ENCODE data around the gene GNB3.

Gene GNB3

GRCh38 chr12:6839482-6840201, 1.1 kb upstream of the GNB3 start:
- peak in 1 of 2 experiments; percentile 46 for DNase-seq

GRCh38 chr12:6840330-6840729, 395 bp upstream of the GNB3 start:
- no peak for DNase-seq

DNA sequence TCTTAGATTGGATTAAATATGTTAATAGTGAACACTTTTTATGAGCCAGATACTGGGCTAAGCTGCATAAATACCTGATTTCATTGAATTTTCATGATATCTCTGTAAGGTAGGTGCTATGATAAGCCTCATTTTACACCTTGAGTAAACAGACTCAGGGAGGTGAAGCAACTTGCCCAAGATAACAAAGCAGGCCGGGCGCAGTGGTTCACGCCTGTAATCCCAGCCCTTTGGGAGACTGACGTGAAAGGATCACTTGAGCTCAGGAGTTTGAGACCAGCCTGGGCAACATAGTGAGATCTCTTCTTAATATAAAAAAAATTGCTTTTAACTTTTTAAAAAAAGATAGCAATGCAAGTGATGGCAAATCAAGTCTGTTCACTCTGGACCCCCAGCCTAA, 1.4 kb downstream of the GNB3 start:
- DNase-seq, result no peak

GRCh38 chr12:6843118-6843902, 2.6 kb downstream of the GNB3 start:
- no peak for DNase-seq

DNA sequence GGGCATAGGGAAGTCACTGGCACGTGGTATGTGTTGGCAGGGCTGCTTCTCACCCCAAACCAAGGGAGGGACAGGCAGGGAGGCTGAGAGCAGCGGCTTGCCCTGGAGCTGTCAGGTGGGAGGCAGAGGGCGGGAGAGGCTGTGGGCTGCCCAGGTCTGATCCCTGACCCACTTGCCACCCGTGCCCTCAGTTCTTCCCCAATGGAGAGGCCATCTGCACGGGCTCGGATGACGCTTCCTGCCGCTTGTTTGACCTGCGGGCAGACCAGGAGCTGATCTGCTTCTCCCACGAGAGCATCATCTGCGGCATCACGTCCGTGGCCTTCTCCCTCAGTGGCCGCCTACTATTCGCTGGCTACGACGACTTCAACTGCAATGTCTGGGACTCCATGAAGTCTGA, 4.7 kb downstream of the GNB3 start:
- no peak for DNase-seq

DNA sequence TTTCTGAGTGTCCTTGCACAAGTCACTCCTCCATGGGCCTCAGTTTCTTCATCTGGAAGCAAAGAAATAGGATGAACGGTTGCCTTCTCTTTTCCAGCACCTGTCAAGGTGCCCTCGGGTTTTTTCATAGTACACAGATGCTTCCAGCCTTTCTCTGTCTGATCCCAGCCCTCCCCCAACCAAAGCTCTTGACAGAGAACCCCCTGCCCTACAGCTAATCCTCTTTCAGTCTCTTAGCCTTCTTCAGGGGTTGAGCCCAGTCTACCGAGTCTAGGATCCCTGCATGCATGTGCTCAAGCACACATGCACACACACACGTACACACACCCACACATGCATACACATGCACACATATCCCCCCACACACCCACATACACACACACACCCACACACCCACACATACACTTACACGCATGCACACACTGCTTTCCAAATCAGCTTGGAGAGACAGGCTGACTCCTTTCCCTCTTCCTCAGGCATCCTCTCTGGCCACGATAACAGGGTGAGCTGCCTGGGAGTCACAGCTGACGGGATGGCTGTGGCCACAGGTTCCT, 5.7 kb downstream of the GNB3 start:
- DNase-seq, result no peak

DNA sequence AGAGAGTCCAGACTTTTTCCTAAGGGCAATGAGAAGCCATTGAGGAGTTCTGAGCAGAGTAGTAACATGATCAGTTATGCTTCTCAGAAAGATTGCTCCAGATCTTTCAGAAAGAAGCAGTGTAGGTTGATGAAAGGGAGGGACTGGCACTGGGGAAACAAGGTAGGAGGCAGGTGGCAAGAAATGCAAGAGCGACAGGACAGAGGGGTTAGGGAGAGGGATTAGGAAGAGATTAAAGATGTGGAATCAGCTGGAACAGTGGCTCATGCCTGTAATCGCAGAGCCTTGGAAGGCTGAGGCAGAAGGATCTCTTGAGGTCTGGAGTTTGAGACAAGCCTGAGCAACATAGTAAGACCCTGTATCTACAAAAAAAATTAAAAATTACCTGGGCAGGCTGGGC, 7.0 kb downstream of the GNB3 start:
- DNase-seq, result no peak

DNA sequence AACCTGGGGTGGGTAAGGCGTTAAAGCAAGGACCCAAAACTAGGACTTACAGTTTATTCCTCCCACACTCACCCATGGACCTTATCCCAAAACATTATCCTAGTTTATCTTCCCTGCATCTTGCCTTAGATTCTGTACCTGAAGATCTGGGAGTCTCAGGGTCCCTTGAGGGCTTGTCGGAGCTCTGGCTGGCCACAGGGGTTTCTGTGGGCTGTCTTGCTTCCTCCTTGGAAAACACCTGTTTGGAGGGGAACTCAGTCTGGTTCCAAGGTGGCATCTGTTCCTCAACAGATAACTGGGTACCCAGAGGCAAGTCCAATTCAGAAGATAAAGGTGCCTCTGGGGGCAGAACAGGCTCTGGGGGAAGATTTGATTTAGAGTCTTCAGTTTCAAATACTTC, 8.7 kb downstream of the GNB3 start:
- no peak for DNase-seq

DNA sequence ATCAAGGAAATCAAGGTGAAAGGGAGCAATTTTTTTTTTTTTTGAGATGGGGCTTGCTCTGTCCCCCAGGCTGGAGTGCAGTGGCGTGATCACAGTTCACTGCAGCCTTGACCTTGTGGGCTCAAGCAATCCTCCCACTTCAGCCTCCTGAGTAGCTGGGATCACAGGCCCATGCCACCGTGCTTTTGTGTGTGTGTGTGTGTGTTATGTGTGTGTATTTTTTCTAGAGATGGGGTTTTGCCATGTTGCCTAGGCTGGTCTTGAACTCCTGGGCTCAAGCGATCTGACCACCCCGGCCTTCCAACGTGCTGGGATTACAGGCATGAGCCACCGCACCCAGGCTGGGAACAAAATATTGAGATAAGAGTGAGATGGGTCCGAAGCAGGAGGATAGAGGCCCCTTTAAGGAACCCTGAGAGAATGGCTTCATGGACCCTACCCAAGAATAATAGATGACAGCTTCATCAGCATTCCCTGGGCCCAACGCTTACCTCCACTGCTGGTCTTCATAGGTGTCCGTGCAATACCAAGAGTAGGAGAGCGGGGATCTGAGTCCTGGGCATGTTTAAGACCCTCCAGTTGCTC, 9.3 kb downstream of the GNB3 start:
- DNase-seq, result no peak

- no peak for DNase-seq
Observed at GRCh38 chr12:6850796-6851152, 10.0 kb downstream of the GNB3 start.

GRCh38 chr12:6851153-6851920, 10.6 kb downstream of the GNB3 start, which contains the start of gene CDCA3:
Gene CDCA3, minus strand, starts transcription at chr12:6851286. Its CDS starts 334 bp downstream, at chr12:6850952.
- peak; percentile 95 to 98 for DNase-seq

DNA sequence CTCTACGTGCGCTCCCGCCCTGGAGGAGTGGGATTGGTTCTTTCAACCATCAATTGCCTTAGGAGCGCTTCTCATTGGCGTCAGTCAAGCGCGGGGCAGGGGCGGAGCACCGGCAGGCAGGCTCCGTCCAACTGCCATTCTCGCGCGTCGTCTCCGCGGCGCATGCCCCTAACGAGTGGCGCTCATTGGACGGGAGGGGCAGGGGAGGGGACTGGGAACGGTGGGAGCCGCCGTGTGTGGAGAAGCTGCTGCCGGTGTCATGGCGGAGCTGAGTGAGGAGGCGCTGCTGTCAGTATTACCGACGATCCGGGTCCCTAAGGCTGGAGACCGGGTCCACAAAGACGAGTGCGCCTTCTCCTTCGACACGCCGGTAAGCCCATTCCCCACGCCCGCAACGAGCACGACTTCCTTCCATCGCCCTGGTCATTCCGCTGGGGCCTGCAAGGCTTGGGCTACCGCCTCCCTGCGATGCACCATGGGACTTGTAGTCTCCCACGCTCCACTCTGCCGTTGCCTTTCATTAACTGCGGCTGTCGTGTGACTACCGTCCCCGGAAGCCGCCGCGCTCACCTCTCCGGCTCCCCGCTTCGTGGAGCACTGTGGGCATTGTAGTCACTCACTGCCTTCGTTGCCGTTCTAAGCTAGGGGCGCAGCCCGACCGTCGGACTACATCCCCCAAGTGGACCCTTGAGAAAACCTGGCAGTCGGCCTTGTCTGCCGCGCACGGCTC, 11.4 kb downstream of the GNB3 start, which contains the start of gene USP5:
Gene USP5, plus strand, starts transcription at position 230 of the 730 bp plus-strand sequence. Its CDS starts 30 bp downstream, at position 260.
- peak; percentile 99 to 100 for DNase-seq

DNA sequence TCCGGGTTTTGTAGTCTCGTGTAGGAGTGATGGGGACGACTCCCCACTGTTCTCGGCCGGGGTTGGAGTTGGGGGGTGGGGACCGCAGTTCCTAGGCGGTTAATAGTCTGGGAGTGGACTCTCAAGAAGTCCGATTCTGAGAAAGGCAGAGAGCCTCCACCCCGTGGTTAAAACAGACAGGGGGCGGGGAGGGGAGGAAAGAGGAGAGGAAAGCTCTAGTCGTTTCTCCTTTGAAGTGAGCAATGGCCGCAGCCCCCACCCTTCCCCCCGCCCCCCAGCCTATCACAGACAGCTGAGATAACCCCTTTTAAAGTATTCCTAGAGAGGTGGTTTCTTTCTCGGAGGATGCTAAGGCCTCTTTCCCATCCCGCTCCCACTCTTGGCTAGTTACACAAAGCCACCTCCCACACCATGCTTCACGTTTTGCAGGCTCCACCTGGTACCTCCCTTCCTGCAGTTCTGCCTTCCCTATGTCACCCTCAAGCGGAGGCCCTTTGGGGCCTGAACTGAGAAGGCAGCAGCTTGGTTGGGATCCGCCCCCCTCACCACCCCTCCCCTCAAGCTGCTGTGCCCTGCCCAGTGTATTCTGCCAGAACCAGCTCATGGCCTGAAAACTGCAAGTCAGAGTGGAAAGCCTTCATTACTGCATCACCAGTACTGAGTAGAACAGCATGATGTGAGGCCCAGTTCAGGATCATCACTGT, 12.1 kb downstream of the GNB3 start:
- peak; percentile 12 to 37 for DNase-seq

DNA sequence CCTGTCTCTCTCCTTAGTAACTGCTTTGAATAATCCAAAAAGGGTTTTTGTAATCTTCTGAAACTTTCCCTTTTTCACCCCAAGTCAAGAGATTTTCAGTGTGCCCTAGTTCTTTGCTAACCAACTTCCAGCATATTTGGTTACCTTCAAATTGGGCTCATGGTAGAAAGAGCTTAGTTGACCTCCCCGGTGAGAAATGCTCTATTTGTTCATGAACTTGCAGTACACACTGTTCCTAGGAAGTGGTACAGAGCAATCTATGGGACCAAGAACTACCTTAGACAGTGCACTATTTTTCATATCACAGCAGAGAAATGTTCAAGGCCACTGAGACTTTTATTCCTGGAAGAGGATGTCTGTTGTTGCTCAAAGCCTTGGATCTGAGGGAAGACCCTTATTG, 12.9 kb downstream of the GNB3 start:
- no peak for DNase-seq

DNA sequence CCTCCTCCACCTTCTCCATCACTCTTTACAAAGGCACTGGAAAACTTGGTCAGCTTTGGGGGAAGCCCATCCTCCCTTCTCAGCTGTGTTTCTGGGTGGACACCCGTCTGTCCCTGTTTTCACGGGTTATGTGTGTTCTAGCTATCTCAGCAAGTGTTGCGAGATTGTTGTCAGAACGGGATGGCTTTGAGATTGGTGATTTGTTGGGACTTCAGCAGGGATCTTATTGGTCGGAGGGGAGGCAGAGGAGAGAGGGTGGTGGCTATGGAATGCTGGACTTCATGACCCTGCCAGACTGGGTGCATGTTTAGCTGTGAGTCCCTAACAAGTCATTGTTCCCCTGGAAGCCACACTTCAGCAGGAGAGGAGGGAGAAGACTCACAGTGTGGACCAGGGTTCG, 13.3 kb downstream of the GNB3 start:
- no peak for DNase-seq

DNA sequence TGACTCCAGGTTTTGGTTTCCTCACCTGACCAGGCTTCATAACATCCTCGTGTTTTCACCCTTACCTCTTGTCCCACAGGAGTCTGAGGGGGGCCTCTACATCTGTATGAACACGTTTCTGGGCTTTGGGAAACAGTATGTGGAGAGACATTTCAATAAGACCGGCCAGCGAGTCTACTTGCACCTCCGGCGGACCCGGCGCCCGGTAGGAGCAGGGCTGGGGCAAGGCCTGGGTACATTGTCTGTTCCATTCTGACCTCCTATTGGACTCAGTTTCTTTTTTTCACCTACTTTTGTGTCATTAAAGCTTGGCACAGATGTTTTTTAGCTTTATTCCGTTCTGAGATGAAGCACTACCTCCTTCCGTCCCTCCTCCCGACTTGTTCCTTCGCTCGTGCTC, 14.6 kb downstream of the GNB3 start:
- no peak for DNase-seq

DNA sequence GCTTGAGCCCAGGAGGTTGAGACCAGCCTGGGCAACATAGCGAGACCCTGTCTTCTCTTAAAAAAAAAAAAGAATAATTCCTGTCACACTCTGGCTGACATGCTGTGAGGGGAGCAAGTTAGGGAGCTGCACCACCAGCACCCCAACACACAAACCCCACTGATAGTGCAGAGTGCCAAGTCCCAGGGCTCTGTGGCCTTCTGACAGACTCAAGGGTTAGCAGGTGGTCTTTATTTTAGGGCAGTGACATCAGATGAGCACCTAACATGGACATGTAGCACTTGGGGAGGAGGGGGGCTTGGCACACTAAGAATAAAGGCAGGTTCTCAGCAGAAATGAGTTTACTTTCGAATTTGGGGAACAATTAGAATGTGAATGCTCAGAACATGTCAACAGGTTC, 18.1 kb downstream of the GNB3 start:
- DNase-seq, result no peak

GRCh38 chr12:6860116-6860515, 19.4 kb downstream of the GNB3 start:
- DNase-seq, result no peak

DNA sequence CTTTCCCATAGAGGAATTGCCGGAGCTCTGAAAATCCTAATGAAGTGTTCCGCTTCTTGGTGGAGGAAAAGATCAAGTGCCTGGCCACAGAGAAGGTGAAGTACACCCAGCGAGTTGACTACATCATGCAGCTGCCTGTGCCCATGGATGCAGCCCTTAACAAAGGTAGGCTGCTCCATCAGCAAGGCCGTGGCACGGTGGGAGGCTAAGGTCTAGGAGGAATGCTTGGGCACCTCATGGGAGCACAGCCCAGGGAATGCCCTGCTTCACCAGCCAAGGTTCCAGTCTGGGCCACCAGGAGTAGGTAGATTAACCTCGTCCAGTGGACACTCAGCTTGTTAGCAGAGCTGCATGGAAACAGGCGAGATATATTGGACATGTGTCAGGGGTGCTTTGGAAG, 20.2 kb downstream of the GNB3 start:
- DNase-seq, result no peak

GRCh38 chr12:6861391-6861790, 20.7 kb downstream of the GNB3 start:
- DNase-seq, result no peak

DNA sequence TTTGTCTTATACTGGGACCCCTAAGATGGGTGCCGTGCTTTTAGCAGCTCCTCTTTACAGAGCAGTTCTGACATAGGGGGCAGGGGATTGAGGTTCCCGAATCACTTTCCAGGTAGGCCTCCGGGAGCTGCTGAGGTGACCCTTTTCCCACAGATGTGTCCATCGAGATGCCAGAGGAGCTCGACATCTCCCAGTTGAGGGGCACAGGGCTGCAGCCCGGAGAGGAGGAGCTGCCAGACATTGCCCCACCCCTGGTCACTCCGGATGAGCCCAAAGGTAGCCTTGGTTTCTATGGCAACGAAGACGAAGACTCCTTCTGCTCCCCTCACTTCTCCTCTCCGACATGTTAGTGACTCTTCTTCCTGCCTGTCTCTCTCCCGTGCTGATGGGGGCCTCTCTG, 22.3 kb downstream of the GNB3 start:
- no peak for DNase-seq

Data from NCI-H2081 (cell line).